Measurements from ENCODE around the gene DNLZ.

GRCh38 chr9:136363106-136363948, at the start of gene DNLZ:
- TF ChIP-seq CTCF (IDR thresholded peaks at IDR 0.05) (peak; percentile 90 to 100 (median 99)), POLR2A (IDR thresholded peaks at IDR 0.05) (peak; percentile 85 to 92 (median 90))
